ENCODE results near the gene C6orf141.

C6orf141 gene

DNA sequence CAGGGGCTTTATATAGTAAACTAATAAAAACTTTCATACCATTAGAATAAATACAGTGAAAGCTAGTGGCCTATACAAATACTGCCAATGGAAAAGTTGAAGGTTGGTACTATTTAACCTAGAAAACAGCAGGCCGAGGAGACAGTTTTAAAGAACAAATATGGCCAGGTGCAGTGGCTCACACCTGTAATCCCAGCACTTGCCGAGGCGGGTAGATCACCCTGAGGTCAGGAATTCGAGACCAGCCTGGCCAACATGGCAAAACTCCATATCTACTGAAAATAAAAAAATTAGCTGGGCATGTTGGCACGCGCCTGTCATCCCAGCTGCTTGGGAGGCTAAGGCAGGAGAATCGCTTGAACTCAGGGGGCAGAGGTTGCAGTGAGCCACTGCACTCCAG is 25.9 kb upstream of the C6orf141 start:
- H3K27me3 ChIP-seq (ENCODE audit: control insufficient read depth, low read length) = no peaks in the 10 kb centered on the region
- no peaks in the 10 kb centered on the region for H3K9me3 ChIP-seq (ENCODE audit: control insufficient read depth, insufficient read depth, low read length)
- no peaks in the 10 kb centered on the region for H3K9me2 ChIP-seq (replicated peaks; ENCODE audit: control insufficient read depth, low read length)
- no peaks in the 10 kb centered on the region for H3K36me3 ChIP-seq (ENCODE audit: control insufficient read depth, low read length)
- H3K4me1 ChIP-seq (ENCODE audit: control insufficient read depth, low read length) = no peaks in the 10 kb centered on the region
- H3K79me2 ChIP-seq (ENCODE audit: control insufficient read depth, low read length) = no peaks in the 10 kb centered on the region
- no peaks in the 10 kb centered on the region for H3F3A ChIP-seq (ENCODE audit: control insufficient read depth, insufficient read depth)
- no peak for TF ChIP-seq EZH2phosphoT487 (IDR thresholded peaks at IDR 0.05; ENCODE audit: borderline replicate concordance, low read length)
- TF ChIP-seq, protein P1, sequence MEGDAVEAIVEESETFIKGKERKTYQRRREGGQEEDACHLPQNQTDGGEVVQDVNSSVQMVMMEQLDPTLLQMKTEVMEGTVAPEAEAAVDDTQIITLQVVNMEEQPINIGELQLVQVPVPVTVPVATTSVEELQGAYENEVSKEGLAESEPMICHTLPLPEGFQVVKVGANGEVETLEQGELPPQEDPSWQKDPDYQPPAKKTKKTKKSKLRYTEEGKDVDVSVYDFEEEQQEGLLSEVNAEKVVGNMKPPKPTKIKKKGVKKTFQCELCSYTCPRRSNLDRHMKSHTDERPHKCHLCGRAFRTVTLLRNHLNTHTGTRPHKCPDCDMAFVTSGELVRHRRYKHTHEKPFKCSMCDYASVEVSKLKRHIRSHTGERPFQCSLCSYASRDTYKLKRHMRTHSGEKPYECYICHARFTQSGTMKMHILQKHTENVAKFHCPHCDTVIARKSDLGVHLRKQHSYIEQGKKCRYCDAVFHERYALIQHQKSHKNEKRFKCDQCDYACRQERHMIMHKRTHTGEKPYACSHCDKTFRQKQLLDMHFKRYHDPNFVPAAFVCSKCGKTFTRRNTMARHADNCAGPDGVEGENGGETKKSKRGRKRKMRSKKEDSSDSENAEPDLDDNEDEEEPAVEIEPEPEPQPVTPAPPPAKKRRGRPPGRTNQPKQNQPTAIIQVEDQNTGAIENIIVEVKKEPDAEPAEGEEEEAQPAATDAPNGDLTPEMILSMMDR (IDR thresholded peaks at IDR 0.05; ENCODE audit: low read depth, low read length, poor library complexity, severe bottlenecking) = no peak
- no peaks in the 10 kb centered on the region for H4K20me1 ChIP-seq (ENCODE audit: control insufficient read depth, insufficient read depth, low read depth, low read length)
- no peak overlapping the region for H3K4me2 ChIP-seq (ENCODE audit: low read length)
- H3K4me3 ChIP-seq (ENCODE audit: low read length) = no peak overlapping the region
- H3K27ac ChIP-seq (ENCODE audit: low read depth, low read length) = no peak overlapping the region

DNA sequence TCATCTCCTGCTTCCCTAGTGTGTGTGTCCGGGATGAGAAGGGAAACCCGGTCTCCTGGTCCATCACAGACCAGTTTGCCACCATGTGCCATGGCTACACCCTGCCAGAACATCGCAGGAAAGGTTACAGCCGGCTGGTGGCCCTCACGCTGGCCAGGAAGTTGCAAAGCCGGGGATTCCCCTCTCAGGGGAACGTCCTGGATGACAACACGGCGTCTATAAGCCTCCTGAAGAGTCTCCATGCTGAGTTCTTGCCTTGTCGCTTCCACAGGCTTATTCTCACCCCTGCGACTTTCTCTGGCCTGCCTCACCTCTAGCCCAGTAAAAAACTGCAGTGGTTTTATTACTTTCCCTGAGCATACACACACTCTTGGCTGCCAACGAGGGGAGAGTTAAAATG is 23.9 kb upstream of the C6orf141 start:
- Histone ChIP-seq H3K9me2 (replicated peaks; ENCODE audit: control insufficient read depth, low read length) (no peaks in the 10 kb centered on the region), H3K79me2 (ENCODE audit: control insufficient read depth, low read length) (no peaks in the 10 kb centered on the region), H3K4me3 (ENCODE audit: low read length) (no peak overlapping the region), H3K4me2 (ENCODE audit: low read length) (no peak overlapping the region), H3K36me3 (ENCODE audit: control insufficient read depth, low read length) (no peaks in the 10 kb centered on the region), H4K20me1 (ENCODE audit: control insufficient read depth, insufficient read depth, low read depth, low read length) (no peaks in the 10 kb centered on the region), H3K9me3 (ENCODE audit: control insufficient read depth, insufficient read depth, low read length) (no peaks in the 10 kb centered on the region), H3K27me3 (ENCODE audit: control insufficient read depth, low read length) (no peaks in the 10 kb centered on the region), H3K4me1 (ENCODE audit: control insufficient read depth, low read length) (no peaks in the 10 kb centered on the region), H3K27ac (ENCODE audit: low read depth, low read length) (no peak overlapping the region), H3F3A (ENCODE audit: control insufficient read depth, insufficient read depth) (no peaks in the 10 kb centered on the region)
- TF ChIP-seq EZH2phosphoT487 (IDR thresholded peaks at IDR 0.05; ENCODE audit: borderline replicate concordance, low read length) = no peak
- TF ChIP-seq, protein P1 (IDR thresholded peaks at IDR 0.05; ENCODE audit: low read depth, low read length, poor library complexity, severe bottlenecking) = no peak

DNA sequence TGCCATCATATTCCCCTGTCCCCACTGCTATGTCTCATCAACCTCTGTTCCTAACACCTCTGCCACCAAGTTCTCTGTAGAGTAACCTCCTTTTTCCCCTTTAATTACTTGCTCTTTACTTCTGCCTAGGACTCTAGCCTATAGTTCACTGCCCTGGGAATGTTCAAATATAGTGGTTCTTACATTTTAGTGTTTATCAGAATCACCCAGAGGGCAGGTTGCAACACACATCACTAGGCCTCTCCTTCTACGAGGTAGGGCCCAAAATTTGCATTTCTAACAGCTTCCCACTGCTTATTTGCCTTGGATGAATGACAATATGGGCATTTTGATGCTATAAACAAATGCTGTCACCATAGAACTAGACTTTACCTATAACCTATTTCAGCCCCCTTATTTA is 23.1 kb upstream of the C6orf141 start:
- H3K9me3 ChIP-seq (ENCODE audit: control insufficient read depth, insufficient read depth, low read length) = no peaks in the 10 kb centered on the region
- TF ChIP-seq, protein P1 (IDR thresholded peaks at IDR 0.05; ENCODE audit: low read depth, low read length, poor library complexity, severe bottlenecking) = no peak
- no peak for TF ChIP-seq EZH2phosphoT487 (IDR thresholded peaks at IDR 0.05; ENCODE audit: borderline replicate concordance, low read length)
- H3K4me3 ChIP-seq (ENCODE audit: low read length) = no peak overlapping the region
- H3K4me2 ChIP-seq (ENCODE audit: low read length) = no peak overlapping the region
- H3F3A ChIP-seq (ENCODE audit: control insufficient read depth, insufficient read depth) = no peaks in the 10 kb centered on the region
- no peaks in the 10 kb centered on the region for H3K36me3 ChIP-seq (ENCODE audit: control insufficient read depth, low read length)
- no peaks in the 10 kb centered on the region for H3K27me3 ChIP-seq (ENCODE audit: control insufficient read depth, low read length)
- no peaks in the 10 kb centered on the region for H4K20me1 ChIP-seq (ENCODE audit: control insufficient read depth, insufficient read depth, low read depth, low read length)
- H3K9me2 ChIP-seq (replicated peaks; ENCODE audit: control insufficient read depth, low read length) = no peaks in the 10 kb centered on the region
- no peaks in the 10 kb centered on the region for H3K79me2 ChIP-seq (ENCODE audit: control insufficient read depth, low read length)
- no peak overlapping the region for H3K27ac ChIP-seq (ENCODE audit: low read depth, low read length)
- no peaks in the 10 kb centered on the region for H3K4me1 ChIP-seq (ENCODE audit: control insufficient read depth, low read length)

GRCh38 chr6:49528571-49528970 is 21.9 kb upstream of the C6orf141 start:
- no peak overlapping the region for H3K27ac ChIP-seq (ENCODE audit: low read depth, low read length)
- H3F3A ChIP-seq (ENCODE audit: control insufficient read depth, insufficient read depth) = no peaks in the 10 kb centered on the region
- H3K4me3 ChIP-seq (ENCODE audit: low read length) = no peak overlapping the region
- H3K4me2 ChIP-seq (ENCODE audit: low read length) = no peak overlapping the region
- no peaks in the 10 kb centered on the region for H3K9me3 ChIP-seq (ENCODE audit: control insufficient read depth, insufficient read depth, low read length)
- H3K9me2 ChIP-seq (replicated peaks; ENCODE audit: control insufficient read depth, low read length) = no peaks in the 10 kb centered on the region
- H3K36me3 ChIP-seq (ENCODE audit: control insufficient read depth, low read length) = no peaks in the 10 kb centered on the region
- H3K27me3 ChIP-seq (ENCODE audit: control insufficient read depth, low read length) = no peaks in the 10 kb centered on the region
- H3K79me2 ChIP-seq (ENCODE audit: control insufficient read depth, low read length) = no peaks in the 10 kb centered on the region
- no peak for TF ChIP-seq EZH2phosphoT487 (IDR thresholded peaks at IDR 0.05; ENCODE audit: borderline replicate concordance, low read length)
- TF ChIP-seq, protein P1 (IDR thresholded peaks at IDR 0.05; ENCODE audit: low read depth, low read length, poor library complexity, severe bottlenecking) = no peak
- H3K4me1 ChIP-seq (ENCODE audit: control insufficient read depth, low read length) = no peaks in the 10 kb centered on the region
- H4K20me1 ChIP-seq (ENCODE audit: control insufficient read depth, insufficient read depth, low read depth, low read length) = no peaks in the 10 kb centered on the region
